ENCODE measurements around the gene SCUBE1. TPM values are rescaled to one million over a fixed set of nuclear protein-coding genes. Genes with fewer than 3 reads are reported as not detected.

Gene SCUBE1
- total and polyA plus RNA-seq, 9 donors, result 5.5 to 202 (median 49.0) TPM

DNA sequence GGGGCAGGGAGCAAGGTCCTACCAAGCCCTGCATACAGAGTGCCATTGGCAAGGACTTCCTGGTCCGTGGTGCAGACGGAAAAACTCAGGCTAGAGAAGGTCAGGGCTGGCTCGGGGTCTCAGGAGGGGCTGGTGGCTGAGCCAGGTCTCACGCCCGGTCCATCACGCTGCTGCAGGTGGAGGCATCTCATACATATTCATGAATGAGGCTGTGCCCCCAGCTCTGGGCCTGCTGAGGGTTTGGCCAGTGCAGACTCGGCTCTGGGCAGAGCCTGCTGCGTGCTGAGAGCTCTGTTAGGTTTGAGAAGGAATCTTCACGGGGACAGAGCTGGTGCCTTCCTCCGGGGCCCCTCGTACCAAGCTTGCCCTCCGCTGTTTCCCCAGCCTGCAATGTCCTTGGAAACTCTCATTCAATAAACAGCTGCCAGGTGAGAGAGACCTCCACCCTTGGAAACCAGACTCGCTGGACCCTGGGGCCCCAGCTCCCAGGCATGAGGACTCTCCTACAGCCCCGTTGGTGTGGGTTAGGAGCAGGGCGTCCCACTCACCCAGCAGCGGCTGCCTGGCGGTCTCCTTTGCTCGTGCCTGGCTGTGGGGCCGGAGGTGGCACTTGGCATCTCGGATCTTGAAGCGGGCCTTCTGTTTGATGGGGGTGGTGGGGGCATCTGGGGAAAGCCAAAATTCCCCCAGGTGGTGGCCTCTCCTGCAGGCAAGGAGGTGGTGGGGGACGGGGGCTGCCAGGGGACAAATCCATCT lies 122.4 kb downstream of the SCUBE1 start:
- no peaks in the 10 kb centered on the region for H3K27me3 ChIP-seq
- no peak for DNase-seq
- H3K4me3 ChIP-seq, result no peak overlapping the region
- no peaks in the 10 kb centered on the region for H3K4me1 ChIP-seq (ENCODE audit: insufficient read depth)
- no peak overlapping the region for H3K27ac ChIP-seq
- TF ChIP-seq CTCF (IDR thresholded peaks at IDR 0.05) (no peak), EP300 (IDR thresholded peaks at IDR 0.05) (no peak), POLR2A (IDR thresholded peaks at IDR 0.05) (no peak)
- WGBS, 3 donors, result 89 to 92% (median 90%) methylated on average over 21 to 22 of the region's 22 CpGs
- H3K9me3 ChIP-seq, result no peaks in the 10 kb centered on the region
- intact Hi-C loops (cut with DNase I), result loop anchor here in 1 of 4 donors (10.0 kb wide), 1 partner anchor 664 kb away; no protein-coding TSS in a partner anchor
- no peaks in the 10 kb centered on the region for H3K36me3 ChIP-seq

GRCh38 chr22:43218786-43219185 lies 124.4 kb downstream of the SCUBE1 start:
- no peaks in the 10 kb centered on the region for H3K36me3 ChIP-seq
- 45 to 68% (median 59%) methylated on average over 1 of the region's 1 CpG for WGBS, 3 donors
- DNase-seq, result no peak
- H3K27ac ChIP-seq, result no peak overlapping the region
- TF ChIP-seq EP300 (IDR thresholded peaks at IDR 0.05), result no peak
- TF ChIP-seq CTCF (IDR thresholded peaks at IDR 0.05), result no peak
- TF ChIP-seq POLR2A (IDR thresholded peaks at IDR 0.05), result no peak
- H3K4me1 ChIP-seq (ENCODE audit: insufficient read depth), result no peaks in the 10 kb centered on the region
- intact Hi-C loops (cut with DNase I), result no loop called here
- no peaks in the 10 kb centered on the region for H3K27me3 ChIP-seq
- H3K9me3 ChIP-seq, result no peaks in the 10 kb centered on the region
- no peak overlapping the region for H3K4me3 ChIP-seq

DNA sequence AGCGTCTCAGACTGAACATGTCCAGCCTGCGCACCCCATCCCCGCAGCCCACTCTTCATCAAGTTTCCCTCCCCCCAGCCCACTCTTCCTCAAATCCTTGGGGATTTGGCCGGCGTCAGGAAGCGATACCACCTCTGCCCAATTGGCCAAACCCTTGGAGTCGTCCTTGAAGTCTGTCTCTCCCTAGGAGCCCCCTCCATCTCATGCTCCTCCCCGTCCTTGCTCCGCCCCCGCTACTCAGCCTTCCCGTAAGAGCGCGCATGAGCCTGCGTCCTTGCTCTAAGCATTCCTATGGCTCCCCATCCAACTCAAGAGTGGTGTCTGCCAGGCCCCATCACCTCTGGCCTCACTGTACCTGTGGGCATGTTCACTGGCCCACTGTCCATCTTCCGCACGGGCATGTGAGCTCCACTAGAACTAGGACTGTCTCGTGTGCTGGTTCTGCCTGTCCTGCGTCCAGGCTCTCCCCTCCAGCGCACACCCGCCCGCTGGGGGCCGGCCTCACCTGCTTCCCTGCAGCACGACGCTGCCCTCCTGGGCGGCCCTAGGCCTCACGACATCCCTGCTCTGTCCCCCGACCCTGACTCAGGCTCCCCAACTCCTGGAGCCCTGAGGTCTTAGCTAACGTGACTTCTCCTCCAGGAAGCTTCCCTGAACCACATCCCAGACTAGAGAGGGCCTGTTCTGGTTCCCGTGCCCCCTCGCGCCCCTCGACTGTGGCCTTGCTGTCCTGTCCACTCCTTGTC lies 125.7 kb downstream of the SCUBE1 start:
- 81 to 86% (median 84%) methylated on average over 29 to 32 of the region's 32 CpGs for WGBS, 3 donors
- H3K4me3 ChIP-seq, result no peak overlapping the region
- no peaks in the 10 kb centered on the region for H3K36me3 ChIP-seq
- H3K27ac ChIP-seq, result no peak overlapping the region
- TF ChIP-seq CTCF (IDR thresholded peaks at IDR 0.05) (no peak), EP300 (IDR thresholded peaks at IDR 0.05) (no peak)
- no peaks in the 10 kb centered on the region for H3K4me1 ChIP-seq (ENCODE audit: insufficient read depth)
- H3K9me3 ChIP-seq, result no peaks in the 10 kb centered on the region
- DNase-seq, result no peak
- intact Hi-C loops (cut with DNase I), result no loop called here
- H3K27me3 ChIP-seq, result no peaks in the 10 kb centered on the region

GRCh38 chr22:43216738-43217137 lies 126.4 kb downstream of the SCUBE1 start:
- 84 to 98% (median 97%) methylated on average over 6 of the region's 6 CpGs for WGBS, 3 donors
- intact Hi-C loops (cut with DNase I), result no loop called here
- no peaks in the 10 kb centered on the region for H3K36me3 ChIP-seq
- H3K4me1 ChIP-seq (ENCODE audit: insufficient read depth), result no peaks in the 10 kb centered on the region
- TF ChIP-seq CTCF (IDR thresholded peaks at IDR 0.05) (no peak), EP300 (IDR thresholded peaks at IDR 0.05) (no peak), POLR2A (IDR thresholded peaks at IDR 0.05) (no peak)
- no peak overlapping the region for H3K27ac ChIP-seq
- H3K4me3 ChIP-seq, result no peak overlapping the region
- DNase-seq, result peak in 1 of 5 donors; percentile 17
- no peaks in the 10 kb centered on the region for H3K9me3 ChIP-seq
- H3K27me3 ChIP-seq, result no peaks in the 10 kb centered on the region
